Measurements from ENCODE around the gene CCIN. TPM values are rescaled to one million over a fixed set of nuclear protein-coding genes. Genes with fewer than 3 reads are reported as not detected.

The CCIN gene
- total RNA-seq, 2 donors from 2014 or later, result 0.32 TPM; not detected in 1

DNA sequence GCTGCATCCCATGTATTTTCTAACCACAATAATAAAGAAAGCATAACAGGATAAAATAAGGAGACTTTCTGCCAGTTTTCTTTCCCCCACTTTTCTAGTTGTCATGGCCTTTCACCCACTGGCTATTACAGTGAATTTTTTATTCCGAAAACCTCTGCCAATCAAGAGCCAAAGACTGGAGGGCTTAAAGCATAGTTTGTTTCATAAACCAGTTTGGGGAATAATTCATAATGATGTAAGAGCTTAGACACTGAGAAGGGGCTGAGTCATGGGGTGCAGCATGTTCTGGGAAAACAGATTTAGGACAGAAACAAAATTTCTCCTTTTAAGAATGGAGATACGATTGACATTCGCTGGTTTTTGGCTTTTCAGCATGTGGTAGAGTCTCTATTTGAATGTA lies 37.1 kb upstream of the CCIN start:
- no peaks in the 10 kb centered on the region for H3K9me3 ChIP-seq
- no peak overlapping the region for H3K4me3 ChIP-seq
- no peak for DNase-seq
- H3K27ac ChIP-seq, result no peak overlapping the region
- peaks cover 10% of the 10 kb centered on the region for H3K4me1 ChIP-seq
- H3K9ac ChIP-seq (ENCODE audit: low read depth in 2 of 2, low read length in 2 of 2), result no peak overlapping the region
- intact Hi-C loops (cut with DNase I), result no loop called here
- H3K27me3 ChIP-seq, result no peaks in the 10 kb centered on the region
- no peaks in the 10 kb centered on the region for H3K36me3 ChIP-seq
- TF ChIP-seq, protein P1, sequence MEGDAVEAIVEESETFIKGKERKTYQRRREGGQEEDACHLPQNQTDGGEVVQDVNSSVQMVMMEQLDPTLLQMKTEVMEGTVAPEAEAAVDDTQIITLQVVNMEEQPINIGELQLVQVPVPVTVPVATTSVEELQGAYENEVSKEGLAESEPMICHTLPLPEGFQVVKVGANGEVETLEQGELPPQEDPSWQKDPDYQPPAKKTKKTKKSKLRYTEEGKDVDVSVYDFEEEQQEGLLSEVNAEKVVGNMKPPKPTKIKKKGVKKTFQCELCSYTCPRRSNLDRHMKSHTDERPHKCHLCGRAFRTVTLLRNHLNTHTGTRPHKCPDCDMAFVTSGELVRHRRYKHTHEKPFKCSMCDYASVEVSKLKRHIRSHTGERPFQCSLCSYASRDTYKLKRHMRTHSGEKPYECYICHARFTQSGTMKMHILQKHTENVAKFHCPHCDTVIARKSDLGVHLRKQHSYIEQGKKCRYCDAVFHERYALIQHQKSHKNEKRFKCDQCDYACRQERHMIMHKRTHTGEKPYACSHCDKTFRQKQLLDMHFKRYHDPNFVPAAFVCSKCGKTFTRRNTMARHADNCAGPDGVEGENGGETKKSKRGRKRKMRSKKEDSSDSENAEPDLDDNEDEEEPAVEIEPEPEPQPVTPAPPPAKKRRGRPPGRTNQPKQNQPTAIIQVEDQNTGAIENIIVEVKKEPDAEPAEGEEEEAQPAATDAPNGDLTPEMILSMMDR (IDR thresholded peaks at IDR 0.05), result no peak

DNA sequence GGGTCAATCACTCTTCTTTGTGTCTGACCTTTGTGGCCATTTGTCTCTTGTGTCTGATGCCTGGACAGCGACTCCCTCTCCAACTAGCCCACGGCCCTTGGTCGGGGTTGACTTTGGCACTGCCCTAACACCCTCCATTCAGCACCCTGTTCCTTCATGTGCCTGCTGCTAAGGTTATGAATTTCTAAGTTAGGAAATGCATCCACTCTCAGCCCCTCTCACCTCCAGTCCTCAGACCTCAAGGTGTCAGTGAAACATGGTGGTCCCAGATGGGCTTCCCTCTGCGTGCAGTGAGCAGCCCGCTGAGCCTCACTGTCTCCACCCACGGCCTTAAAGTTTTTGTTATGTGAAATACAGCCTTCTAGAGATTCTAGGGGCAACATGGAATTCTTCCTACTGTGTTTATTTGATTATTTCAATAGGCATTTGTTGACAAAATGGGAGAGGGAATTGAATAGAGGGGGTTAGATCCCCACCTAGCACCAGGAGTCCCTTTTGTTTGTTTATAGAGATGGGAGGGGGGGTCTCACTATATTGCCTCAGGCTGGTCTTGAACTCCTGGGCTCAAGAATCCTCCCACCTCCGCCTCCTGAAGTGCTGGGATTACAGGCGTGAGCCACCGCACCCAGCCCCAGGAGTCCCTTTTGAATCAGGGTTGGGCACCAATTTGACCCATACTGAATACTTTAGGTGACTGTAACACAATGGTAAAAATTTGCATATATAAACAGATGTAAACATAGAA lies 34.3 kb upstream of the CCIN start:
- TF ChIP-seq, protein P1 (IDR thresholded peaks at IDR 0.05), result no peak
- no peaks in the 10 kb centered on the region for H3K36me3 ChIP-seq
- H3K4me3 ChIP-seq, result no peak overlapping the region
- H3K27me3 ChIP-seq, result no peaks in the 10 kb centered on the region
- peaks cover 3% of the 10 kb centered on the region for H3K4me1 ChIP-seq
- DNase-seq, result no peak
- no peak overlapping the region for H3K27ac ChIP-seq
- no peak overlapping the region for H3K9ac ChIP-seq (ENCODE audit: low read depth in 2 of 2, low read length in 2 of 2)
- H3K9me3 ChIP-seq, result no peaks in the 10 kb centered on the region
- intact Hi-C loops (cut with DNase I), result no loop called here

DNA sequence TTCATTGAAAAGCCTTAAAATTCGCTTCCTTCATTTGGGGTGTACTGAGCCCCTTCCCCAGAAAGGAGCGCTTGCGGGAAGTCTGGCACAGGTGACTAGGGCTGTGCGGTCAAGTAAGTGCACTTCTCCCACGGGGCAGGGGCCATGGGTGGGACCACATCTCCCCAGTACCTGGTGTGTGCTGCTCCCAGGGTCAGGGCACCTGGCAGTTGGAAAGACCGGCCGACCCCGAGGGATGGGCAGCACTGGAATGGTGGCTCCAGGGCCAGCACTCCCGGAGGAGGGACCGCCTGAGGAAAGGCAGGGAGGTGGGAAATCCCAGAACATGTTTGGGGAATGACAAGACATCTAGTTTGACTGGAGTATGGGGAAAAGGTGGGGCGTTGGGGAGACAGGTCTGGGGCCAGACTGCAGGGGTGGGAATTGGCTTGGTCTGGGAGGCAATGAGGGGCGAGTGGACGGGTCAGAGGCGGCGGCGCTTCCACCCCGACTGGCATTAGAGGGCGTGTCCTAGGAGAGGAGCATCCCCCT lies 33.4 kb upstream of the CCIN start:
- Histone ChIP-seq H3K27ac (peak overlapping the region; percentile 76), H3K4me3 (peak overlapping the region; percentile 94), H3K4me1 (peaks cover 3% of the 10 kb centered on the region), H3K9ac (ENCODE audit: low read depth in 2 of 2, low read length in 2 of 2) (peak overlapping the region; percentile 61 to 83), H3K27me3 (no peaks in the 10 kb centered on the region), H3K36me3 (no peaks in the 10 kb centered on the region), H3K9me3 (no peaks in the 10 kb centered on the region)
- DNase-seq, result peak; percentile 53
- intact Hi-C loops (cut with DNase I), result no loop called here
- TF ChIP-seq, protein P1 (IDR thresholded peaks at IDR 0.05), result no peak

DNA sequence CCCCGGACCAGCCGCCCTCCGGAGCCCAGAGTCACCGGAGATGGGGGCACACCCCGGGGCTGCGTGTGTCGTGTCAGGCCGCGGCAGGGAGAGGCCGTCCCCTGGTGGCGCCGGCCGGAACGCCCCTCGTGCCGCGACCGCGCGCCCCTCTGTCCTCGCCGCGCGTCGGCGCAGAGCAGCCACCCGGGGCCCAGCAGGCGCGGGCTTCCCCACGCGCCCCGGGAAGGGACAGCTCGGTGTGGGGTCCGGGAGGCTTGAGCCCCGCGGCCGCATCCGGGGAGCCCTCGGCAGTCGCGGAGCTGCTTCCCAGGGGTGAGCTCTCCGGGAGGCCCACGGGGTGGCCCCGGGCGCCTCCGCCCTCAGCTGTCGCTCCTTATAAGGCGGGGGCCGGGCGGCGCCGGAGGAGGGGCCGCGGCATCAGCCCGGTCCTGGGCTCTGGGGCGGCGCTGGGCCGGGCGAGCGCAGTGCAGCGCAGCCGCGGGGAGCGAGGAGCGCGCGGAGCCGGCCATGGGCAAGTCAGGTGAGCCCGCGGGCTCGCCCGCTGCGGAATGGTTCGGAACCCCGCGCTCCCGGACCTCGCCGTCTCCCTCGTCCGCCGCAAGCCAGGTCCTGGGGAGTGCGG lies 32.8 kb upstream of the CCIN start, which contains the start of gene GLIPR2:
TSS of gene GLIPR2 (plus strand) at position 462 of the 622 bp plus-strand sequence. CDS start at position 508, 46 bp downstream.
- peak; percentile 86 for DNase-seq
- TF ChIP-seq, protein P1 (IDR thresholded peaks at IDR 0.05), result no peak
- H3K36me3 ChIP-seq, result no peaks in the 10 kb centered on the region
- H3K9ac ChIP-seq (ENCODE audit: low read depth in 2 of 2, low read length in 2 of 2), result peak within 1 kb of the TSS; percentile 83 to 92
- no peaks in the 10 kb centered on the region for H3K9me3 ChIP-seq
- intact Hi-C loops (cut with DNase I), result no loop called here
- H3K27me3 ChIP-seq, result no peaks in the 10 kb centered on the region
- H3K4me3 ChIP-seq, result peak within 1 kb of the TSS; percentile 94
- peak within 1 kb of the TSS; percentile 76 for H3K27ac ChIP-seq
- H3K4me1 ChIP-seq, result peaks cover 6% of the 10 kb centered on the region

DNA sequence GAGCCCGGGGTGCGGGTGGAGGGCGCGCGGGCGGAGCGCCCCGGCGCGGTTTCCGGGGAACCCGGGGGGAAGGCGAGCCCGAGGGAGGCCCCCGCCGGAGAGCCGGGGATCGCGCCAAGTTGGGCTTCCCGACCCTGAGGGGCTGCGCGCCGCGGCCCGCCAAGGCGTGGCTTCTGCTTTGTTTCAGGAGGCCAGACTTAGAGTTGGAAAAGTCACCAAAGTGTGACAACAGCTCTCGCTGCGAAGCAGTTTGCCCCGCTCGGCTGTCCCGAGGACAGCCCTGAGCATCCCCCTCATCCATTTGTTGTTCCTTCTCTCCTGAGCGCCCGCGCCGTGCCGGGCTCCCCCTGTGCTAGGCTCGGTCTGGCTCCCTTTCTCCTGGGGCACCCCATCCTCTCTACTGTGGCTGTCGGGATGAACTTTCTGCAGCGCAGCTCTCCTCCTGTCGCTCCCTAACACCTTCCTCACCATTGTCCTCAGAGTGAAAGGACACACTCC lies 32.2 kb upstream of the CCIN start:
- peak overlapping the region; percentile 76 for H3K27ac ChIP-seq
- no peaks in the 10 kb centered on the region for H3K9me3 ChIP-seq
- intact Hi-C loops (cut with DNase I), result no loop called here
- H3K36me3 ChIP-seq, result no peaks in the 10 kb centered on the region
- TF ChIP-seq, protein P1 (IDR thresholded peaks at IDR 0.05), result no peak
- H3K27me3 ChIP-seq, result no peaks in the 10 kb centered on the region
- H3K9ac ChIP-seq (ENCODE audit: low read depth in 2 of 2, low read length in 2 of 2), result peak overlapping the region; percentile 83 to 92
- peaks cover 8% of the 10 kb centered on the region for H3K4me1 ChIP-seq
- no peak for DNase-seq
- peak overlapping the region; percentile 94 for H3K4me3 ChIP-seq
